Urothelium cell line (cell line): Measurements from ENCODE around the gene STPG3.

Experiments used
- DNase-seq: peaks from one replicate; pipeline ENCODE4 v3.0.0; 2011; ENCODE audit warnings: low spot score, mixed read lengths
- FAIRE-seq: peaks from 2 replicates; lab custom pipeline; 2011; peaks lifted over from hg19 to GRCh38; lab: Jason Lieb, UNC

STPG3 gene

DNA sequence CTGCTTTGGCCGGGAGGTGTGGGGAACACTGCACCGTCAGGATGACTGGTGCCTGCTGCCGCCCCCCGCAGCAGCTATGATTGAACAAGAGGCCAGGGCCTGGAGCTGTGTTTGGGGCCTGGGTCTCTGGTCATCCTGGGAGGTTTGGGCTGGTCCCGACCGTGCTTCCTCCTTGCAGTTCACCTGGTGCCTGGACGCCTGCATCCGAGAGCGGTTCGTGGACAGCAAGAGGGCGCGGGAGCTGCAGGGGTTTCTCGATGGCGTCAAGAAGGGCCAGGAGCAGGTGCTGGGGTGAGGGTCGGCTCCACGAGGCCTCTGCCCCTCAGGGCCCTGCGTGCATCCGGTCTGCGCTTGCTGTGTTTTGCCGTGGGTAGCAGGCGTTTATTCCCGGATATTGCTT, 13.0 kb downstream of the STPG3 start:
- FAIRE-seq (no peak), DNase-seq (no peak)

DNA sequence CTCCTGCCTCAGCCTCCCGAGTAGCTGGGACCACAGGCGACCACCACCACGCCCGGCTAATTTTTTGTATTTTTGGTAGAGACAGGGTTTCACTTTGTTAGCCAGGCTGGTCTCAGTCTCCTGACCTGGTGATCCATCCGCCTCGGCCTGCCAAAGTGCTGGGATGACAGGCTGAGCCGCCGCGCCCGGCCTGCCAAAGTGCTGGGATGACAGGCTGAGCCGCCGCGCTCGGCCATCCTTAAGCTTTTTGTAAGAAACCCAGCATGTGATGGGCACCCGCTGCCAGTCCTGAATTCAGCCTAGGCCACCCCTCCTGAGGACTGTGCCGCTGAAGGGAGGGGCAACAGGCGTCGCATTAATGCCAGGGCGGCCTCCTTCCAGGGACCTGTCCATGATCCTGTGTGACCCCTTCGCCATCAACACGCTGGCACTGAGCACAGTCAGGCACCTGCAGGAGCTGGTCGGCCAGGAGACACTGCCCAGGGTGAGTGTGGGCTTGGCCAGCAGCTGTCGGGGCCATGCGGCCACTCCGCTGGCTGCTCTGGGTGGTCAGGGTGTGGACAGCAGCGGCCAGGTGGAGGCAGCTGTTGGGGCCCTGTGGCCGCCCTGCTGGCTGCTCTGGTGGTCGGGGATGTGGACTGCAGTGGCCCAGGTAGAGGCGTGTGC, 14.5 kb downstream of the STPG3 start:
- DNase-seq (no peak), FAIRE-seq (no peak)

- no peak for FAIRE-seq
- no peak for DNase-seq
Observed at GRCh38 chr9:137266162-137266527, 15.1 kb downstream of the STPG3 start.

GRCh38 chr9:137266585-137267453, 15.7 kb downstream of the STPG3 start:
- DNase-seq (no peak), FAIRE-seq (no peak)

- FAIRE-seq = no peak
- no peak for DNase-seq
Observed at GRCh38 chr9:137267933-137268355, 16.9 kb downstream of the STPG3 start.

DNA sequence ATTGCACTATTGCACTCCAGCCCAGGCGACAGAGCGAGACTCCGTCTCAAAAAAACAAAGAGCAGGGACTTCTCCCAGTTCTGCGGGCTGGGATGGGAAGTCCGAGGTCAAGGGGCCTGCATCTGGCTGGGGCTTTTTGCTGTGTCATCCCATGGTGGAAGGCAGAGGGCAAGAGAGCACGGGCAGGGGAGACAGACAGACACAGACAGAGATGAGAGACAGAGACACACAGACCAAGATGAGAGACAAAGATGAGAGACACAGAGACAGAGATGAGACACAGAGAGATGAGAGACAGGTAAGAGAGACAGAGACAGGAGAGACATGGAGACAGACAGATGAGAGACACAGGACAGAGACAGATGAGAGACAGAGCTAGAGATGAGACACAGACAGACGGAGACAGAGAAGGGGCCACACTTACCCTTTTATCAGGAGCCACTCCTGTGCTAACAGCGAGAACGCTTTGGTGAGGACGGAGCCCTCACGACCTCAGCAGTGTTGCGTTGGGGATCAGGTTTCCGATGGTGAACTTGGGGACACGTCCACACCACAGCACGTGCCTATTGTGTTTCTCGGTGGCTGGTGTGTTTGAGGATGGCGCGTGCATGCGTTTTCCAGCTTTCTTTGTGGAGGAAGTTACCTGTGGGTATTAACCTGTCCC, 17.6 kb downstream of the STPG3 start:
- DNase-seq (no peak), FAIRE-seq (no peak)

DNA sequence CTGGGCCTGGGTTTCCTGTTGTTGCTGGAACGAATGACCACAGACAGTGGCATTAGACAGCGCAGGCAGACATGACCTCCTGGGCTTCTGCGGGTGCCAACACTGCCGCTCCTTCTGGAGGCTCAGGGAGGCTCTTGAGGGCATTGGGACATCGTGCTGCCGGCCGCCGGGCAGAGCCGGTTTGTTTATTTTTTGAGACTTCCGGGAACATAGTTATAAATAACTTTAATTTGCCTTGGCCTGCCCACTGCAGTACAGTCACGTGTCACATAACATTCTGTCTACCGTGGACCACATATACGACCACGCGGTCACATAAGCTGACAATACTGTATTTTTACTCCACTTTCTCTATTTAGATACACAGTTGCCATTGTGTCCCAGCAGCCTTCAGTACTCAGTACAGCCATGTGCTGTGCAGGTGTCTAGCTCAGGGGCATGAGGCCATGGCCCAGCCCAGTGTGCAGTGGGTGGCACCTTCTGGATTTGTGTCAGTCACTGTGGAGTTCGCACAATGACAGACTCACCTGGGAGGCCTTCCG, 18.2 kb downstream of the STPG3 start:
- FAIRE-seq (no peak), DNase-seq (no peak)

GRCh38 chr9:137270929-137271695, 20.0 kb downstream of the STPG3 start:
- DNase-seq = no peak
- FAIRE-seq = no peak

GRCh38 chr9:137271696-137272076, 20.6 kb downstream of the STPG3 start:
- FAIRE-seq (no peak), DNase-seq (no peak)

- FAIRE-seq (no peak), DNase-seq (no peak)
Observed at GRCh38 chr9:137272241-137273094, 21.4 kb downstream of the STPG3 start.

- FAIRE-seq (no peak), DNase-seq (no peak)
Observed at GRCh38 chr9:137273095-137273490, 22.0 kb downstream of the STPG3 start.

- no peak for FAIRE-seq
- no peak for DNase-seq
Observed at GRCh38 chr9:137273611-137274320, 22.7 kb downstream of the STPG3 start.

DNA sequence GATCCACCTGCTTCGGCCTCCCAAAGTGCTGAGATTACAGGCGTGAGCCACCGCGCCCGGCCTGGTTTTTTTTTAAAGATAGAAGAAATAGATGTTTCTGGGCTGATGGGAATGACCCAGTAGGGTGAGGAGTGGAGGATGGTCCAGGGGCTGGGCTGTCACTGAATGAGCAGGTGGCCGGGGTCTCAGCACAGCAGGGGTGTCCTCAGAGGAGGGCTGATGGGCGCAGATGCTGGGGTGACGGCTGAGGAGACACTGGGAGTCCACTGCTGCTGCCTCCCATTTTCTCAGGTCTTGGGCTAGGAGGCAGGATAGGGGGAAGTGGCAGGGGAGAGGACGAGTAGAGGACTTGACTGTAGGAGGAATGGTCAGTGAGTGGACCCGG, 24.1 kb downstream of the STPG3 start:
- DNase-seq (no peak), FAIRE-seq (no peak)

- DNase-seq (no peak), FAIRE-seq (no peak)
Observed at GRCh38 chr9:137275588-137276472, 24.7 kb downstream of the STPG3 start.

DNA sequence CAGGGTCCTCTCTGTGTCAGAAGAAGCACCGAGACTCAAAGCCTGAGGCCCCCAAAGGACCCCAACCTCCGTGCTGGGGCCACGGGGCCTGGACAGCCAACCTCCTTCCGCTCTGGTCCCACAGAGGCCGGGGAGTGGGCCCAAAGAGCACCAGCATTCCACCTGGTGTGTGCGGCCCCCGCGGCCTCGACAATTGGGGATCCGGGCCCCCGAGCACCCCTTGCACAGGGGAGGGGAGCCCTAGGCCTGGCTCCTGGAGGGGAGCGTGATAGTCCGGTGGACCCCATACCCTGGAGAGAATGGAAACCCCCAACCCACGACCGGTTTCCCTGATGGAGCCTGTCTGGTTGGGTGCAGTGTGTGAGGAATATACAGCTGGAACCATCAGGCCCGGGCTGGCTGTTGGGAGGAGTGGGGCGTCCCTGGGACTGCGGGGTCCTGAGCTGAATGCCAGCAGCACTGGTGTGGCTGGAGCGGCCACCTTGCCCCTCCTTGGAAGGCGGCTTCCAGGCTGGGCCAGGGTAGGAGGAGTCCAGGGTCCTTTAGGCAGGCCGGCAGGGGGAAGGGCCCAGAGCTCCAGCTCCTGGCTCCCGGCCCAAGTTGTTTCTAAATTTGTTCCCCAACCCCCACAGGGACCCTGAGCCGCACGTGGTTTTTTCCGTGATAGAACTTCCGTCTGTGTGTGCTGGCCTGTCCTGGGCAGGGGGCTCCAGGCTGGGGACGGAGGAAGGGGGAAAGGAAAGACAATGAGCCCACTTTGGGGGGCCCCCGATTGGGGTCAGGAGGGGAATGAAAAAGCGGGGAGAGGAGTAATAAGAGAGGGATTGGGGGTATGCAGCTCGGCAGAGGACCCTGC, 25.6 kb downstream of the STPG3 start:
- DNase-seq (peak; percentile 80), FAIRE-seq (no peak)

DNA sequence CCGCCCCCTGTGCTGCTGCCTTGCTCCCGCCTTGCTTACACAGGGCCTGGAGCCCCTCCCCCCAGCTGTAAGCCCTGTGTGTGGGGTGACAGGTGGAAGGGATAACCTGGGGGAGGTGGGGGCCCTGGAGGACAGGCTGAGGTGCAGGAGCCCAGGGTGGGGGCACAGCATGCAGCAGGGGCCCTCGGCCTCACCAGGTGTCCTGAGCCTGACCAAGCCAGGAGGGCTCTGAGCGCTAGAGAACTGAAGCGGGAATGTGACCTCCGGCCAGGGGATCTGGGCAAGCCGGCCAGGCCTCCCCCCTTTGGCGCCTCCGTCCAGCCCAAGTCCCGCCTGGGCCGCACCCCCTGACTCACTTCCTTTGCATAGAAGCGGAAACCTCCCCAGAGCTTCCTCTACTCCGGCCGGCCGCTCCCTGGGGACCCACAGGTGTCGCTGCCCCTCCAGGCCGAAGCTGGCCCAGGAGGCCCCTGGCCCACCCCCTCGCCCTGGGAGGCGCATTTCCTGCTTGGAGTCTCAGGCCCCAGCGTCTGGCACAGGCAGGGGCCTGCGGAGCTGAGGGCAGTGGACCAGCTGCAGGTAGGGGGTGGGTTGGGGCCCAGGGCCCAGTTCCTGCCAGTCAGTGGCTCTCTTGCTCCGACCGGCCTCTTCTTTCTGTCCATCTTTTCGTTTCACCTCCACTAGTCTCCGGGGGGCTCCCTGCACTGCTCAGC, 26.4 kb downstream of the STPG3 start, which contains the start of gene TOR4A:
Gene TOR4A (plus strand): TSS at position 398 of the 713 bp plus-strand sequence. CDS start 964 bp downstream, outside the sequence.
- FAIRE-seq = no peak
- DNase-seq = peak; percentile 91
